Endodermal cell (in vitro differentiated cells): ENCODE data around the gene ERC1. TPM values are rescaled to one million over a fixed set of nuclear protein-coding genes. Genes with fewer than 3 reads are reported as not detected.

Experiments used
- DNase-seq: peaks from one replicate; pipeline ENCODE4 v3.0.0-alpha.2; 2017
- H3K27ac ChIP-seq: 2 replicates; pipeline ENCODE4 v1.5.1; 2013; ENCODE audit warnings: mild to moderate bottlenecking, low read depth, low read length, moderate library complexity
- H3K27me3 ChIP-seq: 2 replicates; pipeline ENCODE4 v1.6.1; 2013; ENCODE audit warnings: mild to moderate bottlenecking, low read length, moderate library complexity; ENCODE audit not compliant: insufficient read depth, control insufficient read depth, poor library complexity, severe bottlenecking
- H3K36me3 ChIP-seq: 2 replicates; pipeline ENCODE4 v1.7.0; 2013; ENCODE audit warnings: mild to moderate bottlenecking, low read length, moderate library complexity; ENCODE audit not compliant: control insufficient read depth, insufficient read depth
- H3K4me1 ChIP-seq: one replicate; pipeline ENCODE4 v1.7.0; 2013; ENCODE audit warnings: low read length; ENCODE audit not compliant: control insufficient read depth, insufficient read depth
- H3K4me3 ChIP-seq: 2 replicates; pipeline ENCODE4 v1.5.1; 2013; ENCODE audit warnings: mild to moderate bottlenecking, low read length, moderate library complexity
- H3K9ac ChIP-seq: 2 replicates; pipeline ENCODE4 v1.6.1; 2013; ENCODE audit warnings: mild to moderate bottlenecking, low read length, moderate library complexity; ENCODE audit not compliant: poor library complexity, severe bottlenecking; ENCODE audit errors: extremely low read depth
- H3K9me3 ChIP-seq: 2 replicates; pipeline ENCODE4 v1.6.1; 2013; ENCODE audit warnings: mild to moderate bottlenecking, low read length, moderate library complexity; ENCODE audit not compliant: control insufficient read depth
- H3K27ac Mint-ChIP-seq: 2 replicates; pipeline ENCODE4 v1.8.0; 2020; ENCODE audit warnings: mixed read lengths
- H3K27me3 Mint-ChIP-seq: 2 replicates; pipeline ENCODE4 v1.8.0; 2021; ENCODE audit warnings: mild to moderate bottlenecking, mixed read lengths; ENCODE audit not compliant: insufficient read depth
- H3K36me3 Mint-ChIP-seq: 2 replicates; pipeline ENCODE4 v1.8.0; 2020; ENCODE audit warnings: low read depth, mixed read lengths
- H3K4me1 Mint-ChIP-seq: 2 replicates; pipeline ENCODE4 v1.8.0; 2020; ENCODE audit warnings: mixed read lengths
- H3K4me3 Mint-ChIP-seq: 2 replicates; pipeline ENCODE4 v1.8.0; 2020; ENCODE audit warnings: mild to moderate bottlenecking, moderate library complexity, mixed read lengths
- H3K9me3 Mint-ChIP-seq: 2 replicates; pipeline ENCODE4 v1.8.0; 2020; ENCODE audit warnings: mild to moderate bottlenecking, mixed read lengths
- CTCF ChIP-seq: fragments of 200-600 bp; sonication (generic); conservative IDR thresholded peaks from 2 replicates; pipeline ENCODE4 v1.5.0; 2021; ENCODE audit warnings: antibody characterized with exemption, mild to moderate bottlenecking
- WGBS, 2 experiments: methylation state at CpG; one replicate each; pipeline versions ENCODE4 v1.1.5 to v1.1.7; 2013; ENCODE audit warnings: missing lambda C conversion rate in 2 of 2, mixed read lengths in 1 of 2; ENCODE audit not compliant: insufficient coverage in 1 of 2, insufficient read length in 1 of 2; 5-methylcytosine and 5-hydroxymethylcytosine counted together
- total RNA-seq, 2 donors: library from RNA; stranded (reverse); fragmentation: NEBNext Ultra II Directional in 1 of 2; extraction: Animal tissue kit (Norgen Biotek cat#: 25700) in 1 of 2; gene quantifications; 2 replicates in 1 of 2; 3 replicates in 1 of 2; pipeline ENCODE4 v1.2.1, GENCODE V29; 2021

Gene ERC1
- total RNA-seq, 2 donors from 2014 or later = 60.6 to 159 TPM

DNA sequence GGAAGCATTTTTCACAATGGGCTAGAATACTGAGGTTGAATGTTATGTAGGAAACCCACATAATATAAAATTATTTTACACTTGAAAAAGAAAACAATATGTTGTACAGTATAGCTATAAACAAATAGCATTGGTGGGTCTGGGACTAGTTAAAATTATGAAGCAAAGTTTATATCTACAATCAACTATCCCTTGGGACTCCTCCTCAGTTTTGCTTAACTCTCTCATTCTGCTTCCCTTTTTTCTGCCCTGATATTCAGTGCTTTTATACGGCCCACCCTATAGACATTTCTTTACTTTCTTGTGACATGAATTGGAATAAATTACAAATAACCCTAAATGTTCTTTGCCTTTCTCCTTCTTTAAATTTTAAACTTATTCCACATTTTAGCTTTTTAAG, 302.9 kb downstream of the ERC1 start:
- Mint-ChIP-seq H3K27ac (no peak overlapping the region), H3K4me1 (peaks cover 19% of the 10 kb centered on the region), H3K36me3 (peaks cover 52% of the 10 kb centered on the region), H3K27me3 (no peaks in the 10 kb centered on the region), H3K9me3 (peaks cover 3% of the 10 kb centered on the region), H3K4me3 (no peak overlapping the region)
- no peak for DNase-seq
- no peaks in the 10 kb centered on the region for H3K27me3 ChIP-seq
- no peak overlapping the region for H3K27ac ChIP-seq
- H3K36me3 ChIP-seq = peaks cover 23% of the 10 kb centered on the region
- no peak for TF ChIP-seq CTCF
- H3K9ac ChIP-seq = no peak overlapping the region
- H3K9me3 ChIP-seq = no peaks in the 10 kb centered on the region
- H3K4me3 ChIP-seq = no peak overlapping the region
- WGBS, 2 experiments = 78% methylated on average over 1 of the region's 1 CpG; no CpG with 5 or more reads in 1 of the 2 experiments
- peaks cover 4% of the 10 kb centered on the region for H3K4me1 ChIP-seq

DNA sequence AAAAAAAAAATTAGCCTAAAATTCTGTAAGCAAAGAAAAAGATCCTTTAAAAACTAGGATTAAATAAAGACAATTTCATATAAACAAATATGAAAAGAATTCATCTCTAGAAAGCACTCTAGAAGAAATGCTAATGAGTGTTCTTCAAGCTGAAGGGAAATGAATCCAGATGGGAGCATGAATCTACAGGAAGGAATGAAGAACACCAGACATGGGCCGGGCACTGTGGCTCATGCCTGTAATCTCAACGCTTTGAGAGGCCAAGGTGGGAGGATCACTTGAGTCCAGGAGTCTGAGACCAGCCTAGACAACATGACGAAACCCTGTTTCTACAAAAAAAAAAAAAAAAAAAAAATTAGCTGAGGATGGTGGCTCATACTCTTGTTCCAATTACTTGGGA, 306.2 kb downstream of the ERC1 start:
- Mint-ChIP-seq H3K4me1 (peaks cover 19% of the 10 kb centered on the region), H3K36me3 (peaks cover 62% of the 10 kb centered on the region), H3K27ac (no peak overlapping the region), H3K9me3 (peaks cover 16% of the 10 kb centered on the region), H3K27me3 (peaks cover 5% of the 10 kb centered on the region), H3K4me3 (no peak overlapping the region)
- no peak overlapping the region for H3K4me3 ChIP-seq
- no peak overlapping the region for H3K27ac ChIP-seq
- H3K27me3 ChIP-seq = peaks cover 9% of the 10 kb centered on the region
- TF ChIP-seq CTCF = no peak
- peaks cover 22% of the 10 kb centered on the region for H3K36me3 ChIP-seq
- no peak for DNase-seq
- peaks cover 21% of the 10 kb centered on the region for H3K9me3 ChIP-seq
- 87 to 95% methylated on average over 2 to 3 of the region's 3 CpGs for WGBS, 2 experiments
- peaks cover 4% of the 10 kb centered on the region for H3K4me1 ChIP-seq
- no peak overlapping the region for H3K9ac ChIP-seq

DNA sequence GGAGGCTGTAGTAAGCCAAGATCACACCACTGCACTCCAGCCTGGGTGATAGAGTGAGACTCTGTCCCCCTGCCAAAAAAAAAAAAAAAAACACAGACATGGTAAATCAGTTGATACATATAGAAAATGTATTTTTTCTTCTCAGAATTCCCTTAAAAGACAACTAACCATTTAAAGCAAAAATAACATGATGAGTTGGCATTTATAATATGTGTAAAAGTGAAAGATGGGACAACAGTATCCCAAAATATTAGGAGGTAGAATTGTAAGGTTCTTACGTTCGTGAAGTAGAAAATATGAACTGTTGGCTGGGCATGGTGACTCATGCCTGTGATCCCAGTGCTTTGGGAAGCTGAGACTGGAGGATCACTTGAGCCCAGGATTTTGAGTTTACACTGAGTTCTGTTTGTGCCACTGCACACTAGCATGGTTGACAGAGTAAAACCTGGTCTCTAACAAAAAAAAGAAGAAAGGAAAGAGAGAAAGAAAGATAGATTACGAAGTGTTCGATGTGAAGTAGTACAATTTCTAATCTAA, 306.7 kb downstream of the ERC1 start:
- DNase-seq = no peak
- H3K27me3 ChIP-seq = peaks cover 14% of the 10 kb centered on the region
- Mint-ChIP-seq H3K27ac (no peak overlapping the region), H3K4me1 (peaks cover 19% of the 10 kb centered on the region), H3K4me3 (no peak overlapping the region), H3K9me3 (peaks cover 16% of the 10 kb centered on the region), H3K36me3 (peaks cover 62% of the 10 kb centered on the region), H3K27me3 (peaks cover 10% of the 10 kb centered on the region)
- TF ChIP-seq CTCF = no peak
- WGBS, 2 experiments = 87 to 94% methylated on average over 2 to 4 of the region's 4 CpGs
- peaks cover 4% of the 10 kb centered on the region for H3K4me1 ChIP-seq
- H3K36me3 ChIP-seq = peaks cover 22% of the 10 kb centered on the region
- no peak overlapping the region for H3K27ac ChIP-seq
- H3K9me3 ChIP-seq = peaks cover 21% of the 10 kb centered on the region
- no peak overlapping the region for H3K4me3 ChIP-seq
- H3K9ac ChIP-seq = no peak overlapping the region
